H1 (cell line): ENCODE results near the gene NDC1. TPM values are rescaled to one million over a fixed set of nuclear protein-coding genes. Genes with fewer than 3 reads are reported as not detected.

Experiments
- RAD21 ChIP-seq, 2 experiments: IDR thresholded peaks in 1 of 2; conservative IDR thresholded peaks in 1 of 2; 2 replicates each; pipeline ENCODE4 v1.6.1; 2011; ENCODE audit warnings: low read depth in 2 of 2, low read length in 2 of 2, improper control_type of control experiment in 1 of 2, inconsistent platforms in 1 of 2, mild to moderate bottlenecking in 1 of 2, moderate library complexity in 1 of 2
- RBBP5 ChIP-seq: IDR thresholded peaks from 2 replicates; pipeline ENCODE4 v1.7.1; 2012; ENCODE audit warnings: low read depth, mild to moderate bottlenecking, inconsistent platforms, low read length, moderate library complexity, borderline replicate concordance
- SIRT6 ChIP-seq: IDR thresholded peaks from one replicate; pipeline ENCODE4 v1.7.1; 2012; ENCODE audit warnings: low read length, inconsistent platforms
- USF2 ChIP-seq: IDR thresholded peaks from 2 replicates; pipeline ENCODE4 v1.6.1; 2011; ENCODE audit warnings: low read length, improper control_type of control experiment
- polyA plus RNA-seq, 7 experiments: library from polyadenylated mRNA; depleted of rRNA in 3 of 7; stranded (reverse) in 5 of 7; unstranded in 2 of 7; fragments of >200 nt in 5 of 7; fragments of 200-250 nt in 2 of 7; gene quantifications; 1 replicate in 5 of 7; 2 replicates in 1 of 7; 4 replicates in 1 of 7; pipeline versions ENCODE4 v1.2.1 to v1.2.3, GENCODE V29; 2011 to 2013; ENCODE audit warnings: missing spikeins in 2 of 7, mixed read lengths in 2 of 7
- total RNA-seq: library from RNA; stranded (reverse); fragmentation: NEBNext Ultra II Directional; extraction: Animal tissue kit (Norgen Biotek cat#: 25700); gene quantifications from 2 replicates; pipeline ENCODE4 v1.2.1, GENCODE V29; 2021

NDC1 gene
- total and polyA plus RNA-seq, 2 of the 8 experiments (the other 6 are each of a cell fraction or from before 2014, with no cell fraction given), result 62.9 to 66.1 TPM

GRCh38 chr1:53810497-53810896 lies 27.6 kb downstream of the NDC1 start (continued):
- TF ChIP-seq RAD21 (IDR thresholded peaks at IDR 0.05 in 1 of 2, conservative IDR thresholded peaks at IDR 0.05 in 1 of 2; ENCODE audit: low read depth in 2 of 2, low read length in 2 of 2), result no peak
- no peak for TF ChIP-seq RBBP5
- TF ChIP-seq USF2, result no peak
- no peak for TF ChIP-seq SIRT6
